Neuron (in vitro differentiated cells): ENCODE results near the gene CYP4F22.
"Not testable (repeated sequence)": the region's sequence is repeated elsewhere in the genome, so short reads cannot be mapped to it uniquely, and the experiment has no call there.

Experiments used
- H2AFZ ChIP-seq: one replicate; pipeline ENCODE4 v1.6.1; 2013; ENCODE audit warnings: low read depth, mild to moderate bottlenecking, inconsistent platforms, low read length, moderate library complexity
- H3K27me3 ChIP-seq: one replicate; pipeline ENCODE4 v1.6.1; 2013; ENCODE audit warnings: low read length; ENCODE audit not compliant: insufficient read depth
- H3K36me3 ChIP-seq: one replicate; pipeline ENCODE4 v1.6.1; 2013; ENCODE audit warnings: low read length; ENCODE audit not compliant: insufficient read depth
- H3K4me1 ChIP-seq: one replicate; pipeline ENCODE4 v1.6.1; 2013; ENCODE audit warnings: low read length; ENCODE audit not compliant: insufficient read depth
- H3K4me3 ChIP-seq: 2 replicates; pipeline ENCODE4 v1.5.1; 2013; ENCODE audit warnings: mild to moderate bottlenecking, low read length, moderate library complexity
- H3K9me3 ChIP-seq: one replicate; pipeline ENCODE4 v1.6.1; 2013; ENCODE audit warnings: low read length

Gene CYP4F22

DNA sequence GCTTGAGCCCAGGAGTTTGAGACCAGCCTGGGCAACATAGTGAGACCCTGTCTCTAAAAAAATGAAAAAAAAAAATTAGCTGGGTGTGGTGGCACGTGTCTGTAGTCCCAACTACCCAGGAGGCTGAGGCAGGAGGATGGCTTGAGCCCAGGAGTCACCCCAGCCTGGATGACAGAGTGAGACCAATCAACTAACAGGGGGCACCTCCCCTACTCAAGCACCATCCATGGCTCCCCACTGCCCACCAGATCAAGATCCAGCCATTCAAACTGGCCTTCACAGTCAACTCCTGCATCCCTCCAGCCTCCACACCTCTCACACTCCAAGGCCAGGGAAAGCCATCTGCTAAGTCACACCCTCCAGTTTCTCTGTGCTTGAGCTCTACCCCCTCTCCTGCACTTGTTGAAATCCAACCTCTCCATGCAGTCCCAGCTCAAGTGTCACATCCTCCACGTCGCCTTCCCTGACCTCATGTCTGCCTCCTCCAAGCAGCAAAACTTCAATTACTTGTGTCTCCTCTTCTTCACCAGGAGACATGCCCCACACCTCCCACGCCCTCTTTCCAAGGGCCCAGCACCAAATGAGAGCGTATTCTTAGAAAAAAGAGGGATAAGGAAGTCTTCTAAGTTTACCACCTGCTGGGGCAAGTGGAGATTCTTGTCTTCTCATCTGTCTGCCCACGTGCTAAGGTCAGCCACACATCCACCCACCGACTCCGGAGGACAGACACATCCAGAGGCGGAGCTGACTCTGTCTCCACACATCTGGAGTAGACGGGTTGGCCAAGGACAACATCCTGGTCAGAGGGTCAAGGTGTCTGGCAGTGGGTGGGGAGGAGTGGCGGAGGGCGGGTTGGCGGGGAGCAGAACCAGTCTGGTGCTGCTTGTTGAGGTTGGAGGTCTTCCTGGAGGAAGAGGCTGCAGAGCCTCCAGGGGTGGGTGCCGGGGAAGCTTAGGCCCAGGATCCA is 974 bp upstream of the CYP4F22 start:
- Histone ChIP-seq H3K4me3 (no peak overlapping the region), H3K4me1 (no peaks in the 10 kb centered on the region), H3K36me3 (no peaks in the 10 kb centered on the region), H3K27me3 (peaks cover 11% of the 10 kb centered on the region), H3K9me3 (no peaks in the 10 kb centered on the region), H2AFZ (no peak overlapping the region)

DNA sequence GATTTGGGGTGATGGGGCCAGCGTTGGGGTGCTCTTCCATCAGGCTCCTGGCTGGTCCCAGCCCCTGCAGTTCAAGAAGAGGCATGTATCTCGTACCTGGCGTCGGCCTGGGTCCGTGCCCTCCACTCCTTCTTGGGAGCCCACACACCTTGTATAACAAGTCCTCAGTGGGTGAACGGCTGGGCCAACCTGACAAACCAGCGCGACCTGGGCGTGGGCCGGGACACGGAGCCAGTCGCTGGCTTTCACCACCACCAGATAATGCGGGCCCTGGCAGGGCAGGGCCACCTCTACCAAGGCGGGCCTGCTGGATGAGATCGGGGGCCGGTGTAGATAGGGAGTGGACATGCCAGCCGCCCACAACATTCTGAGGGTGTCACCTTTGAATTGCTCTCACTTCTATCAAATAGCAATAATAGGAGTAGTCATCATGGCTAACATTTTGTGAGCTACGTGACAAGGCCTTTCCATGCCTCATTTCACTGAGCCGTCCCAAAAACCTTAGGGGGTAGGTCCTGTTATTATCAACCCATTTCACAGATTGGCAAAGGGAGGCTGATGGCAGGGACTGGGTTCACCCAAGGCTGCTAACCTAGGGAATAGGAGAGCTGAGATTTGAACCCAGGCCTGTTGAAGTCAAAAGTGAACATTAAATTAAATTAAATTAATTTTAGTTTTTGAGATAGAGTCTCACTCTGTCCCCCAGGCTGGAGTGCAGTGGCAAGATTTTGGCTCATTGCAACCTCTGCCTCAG is 3.5 kb downstream of the CYP4F22 start:
- Histone ChIP-seq H3K4me1 (no peaks in the 10 kb centered on the region), H3K9me3 (no peaks in the 10 kb centered on the region), H2AFZ (no peak overlapping the region), H3K36me3 (no peaks in the 10 kb centered on the region), H3K4me3 (no peak overlapping the region), H3K27me3 (peaks cover 11% of the 10 kb centered on the region)

DNA sequence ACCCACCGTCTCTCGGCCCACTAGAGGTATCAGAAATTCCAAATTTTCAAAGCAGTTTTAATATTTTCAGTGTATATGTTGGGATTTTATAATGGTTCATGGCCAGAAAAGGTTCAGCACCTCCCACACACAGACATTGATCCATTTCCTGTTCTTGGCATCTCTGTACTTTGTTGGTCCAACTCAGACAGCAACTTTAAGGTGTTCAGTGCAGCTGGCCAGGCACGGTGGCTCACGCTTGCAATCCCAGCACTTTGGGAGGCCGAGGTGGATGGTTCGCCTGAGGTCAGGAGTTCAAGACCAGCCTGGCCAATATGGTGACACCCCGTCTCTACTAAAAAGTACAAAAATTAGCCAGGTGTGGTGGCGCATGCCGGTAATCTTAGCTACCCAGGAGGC is 6.9 kb downstream of the CYP4F22 start:
- H3K4me3 ChIP-seq, H3K27me3 ChIP-seq, H3K4me1 ChIP-seq, H2AFZ ChIP-seq, H3K9me3 ChIP-seq, H3K36me3 ChIP-seq: not testable (repeated sequence)

DNA sequence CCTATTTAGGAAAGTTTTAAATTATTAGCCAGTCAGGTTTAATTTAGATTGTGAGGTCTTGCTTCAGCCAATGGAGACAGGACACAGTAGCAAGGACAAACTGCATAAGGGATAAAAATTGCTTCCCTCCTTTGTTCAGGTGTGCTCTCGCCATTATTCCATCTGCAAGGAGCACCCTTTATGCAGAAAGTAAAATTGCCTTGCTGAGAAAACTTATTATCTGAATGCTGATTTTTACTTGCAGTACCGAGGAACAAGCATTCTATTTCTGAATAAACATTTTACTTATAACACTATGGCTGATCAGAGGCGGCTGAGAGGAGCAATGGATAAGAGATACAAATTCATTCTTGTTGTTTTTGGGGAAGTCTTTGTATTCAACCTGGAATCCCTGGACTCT is 8.0 kb downstream of the CYP4F22 start:
- H3K27me3 ChIP-seq, result peaks cover 5% of the 10 kb centered on the region
- no peak overlapping the region for H2AFZ ChIP-seq
- no peaks in the 10 kb centered on the region for H3K9me3 ChIP-seq
- H3K4me3 ChIP-seq, result no peak overlapping the region
- no peaks in the 10 kb centered on the region for H3K4me1 ChIP-seq
- H3K36me3 ChIP-seq, result no peaks in the 10 kb centered on the region

DNA sequence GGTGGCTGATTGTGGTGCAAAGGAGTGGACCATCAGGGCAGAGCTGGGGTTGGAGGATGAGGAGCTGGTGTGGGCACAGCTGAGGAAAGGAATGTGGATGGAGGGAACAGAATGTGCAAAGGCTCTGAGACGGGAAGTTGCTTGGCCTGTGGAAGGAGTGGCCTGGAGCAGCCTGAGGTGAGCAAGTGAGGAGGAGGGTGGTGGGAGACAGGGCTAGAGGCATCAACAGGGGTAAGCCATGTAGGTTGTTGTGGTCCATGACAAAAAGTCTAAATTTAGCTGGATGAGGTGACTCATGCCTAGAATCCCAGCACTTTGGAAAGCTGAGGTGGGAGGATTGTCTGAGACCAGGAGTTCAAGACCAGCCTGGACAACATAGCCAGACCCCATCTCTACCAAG is 9.5 kb downstream of the CYP4F22 start:
- H3K4me1 ChIP-seq, result no peaks in the 10 kb centered on the region
- no peaks in the 10 kb centered on the region for H3K36me3 ChIP-seq
- no peaks in the 10 kb centered on the region for H3K9me3 ChIP-seq
- H2AFZ ChIP-seq, result no peak overlapping the region
- no peaks in the 10 kb centered on the region for H3K27me3 ChIP-seq
- H3K4me3 ChIP-seq, result no peak overlapping the region

DNA sequence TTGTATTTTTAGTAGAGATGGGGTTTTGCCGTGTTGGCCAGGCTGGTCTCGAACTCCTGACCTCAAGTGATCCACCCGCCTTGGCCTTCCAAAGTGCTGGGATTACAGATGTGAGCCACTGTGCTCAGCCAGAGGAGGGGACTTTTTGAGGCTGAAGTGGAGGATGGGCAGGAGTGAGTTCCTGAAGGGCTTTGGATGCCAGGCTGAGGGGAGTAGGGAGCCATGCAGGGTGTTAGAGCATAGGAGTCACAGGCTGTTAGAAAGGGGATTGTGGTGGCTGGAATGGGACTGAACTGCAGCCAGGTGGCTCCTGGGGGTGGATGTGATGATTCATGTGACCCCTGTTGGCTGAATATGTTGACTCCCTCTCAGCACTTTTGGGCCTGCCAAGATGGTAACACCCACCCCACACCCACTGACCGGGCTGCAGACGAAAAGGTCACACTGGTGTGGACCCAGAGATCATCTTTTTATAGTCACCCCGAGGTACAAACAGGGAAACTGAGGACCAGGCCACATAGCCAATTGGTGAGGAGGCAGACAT is 11.2 kb downstream of the CYP4F22 start:
- H3K27me3 ChIP-seq, result no peaks in the 10 kb centered on the region
- no peaks in the 10 kb centered on the region for H3K4me1 ChIP-seq
- H2AFZ ChIP-seq, result no peak overlapping the region
- no peaks in the 10 kb centered on the region for H3K36me3 ChIP-seq
- H3K4me3 ChIP-seq, result no peak overlapping the region
- no peaks in the 10 kb centered on the region for H3K9me3 ChIP-seq

DNA sequence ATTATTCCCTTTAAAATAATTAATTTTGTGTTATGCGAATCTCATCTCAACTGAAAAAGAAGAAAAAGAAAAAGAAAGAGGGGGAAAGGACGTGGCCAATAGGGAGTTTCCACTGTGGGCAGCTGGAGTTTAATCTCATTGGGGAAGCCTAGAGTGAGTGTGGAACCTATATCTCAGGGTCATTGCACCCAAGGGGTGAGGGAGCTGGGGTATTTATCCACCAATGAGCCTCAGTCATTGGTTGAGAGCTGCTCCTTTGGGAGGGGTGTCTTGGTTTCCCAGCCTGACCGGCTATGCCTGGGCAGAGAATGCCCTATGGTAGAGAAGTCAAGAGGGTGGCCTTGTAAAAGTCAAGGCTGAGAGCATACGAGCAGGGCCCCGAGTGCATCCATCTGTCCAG is 16.5 kb downstream of the CYP4F22 start:
- H2AFZ ChIP-seq, result no peak overlapping the region
- H3K27me3 ChIP-seq, result no peaks in the 10 kb centered on the region
- H3K9me3 ChIP-seq, result no peaks in the 10 kb centered on the region
- no peak overlapping the region for H3K4me3 ChIP-seq
- H3K36me3 ChIP-seq, result no peaks in the 10 kb centered on the region
- H3K4me1 ChIP-seq, result no peaks in the 10 kb centered on the region

DNA sequence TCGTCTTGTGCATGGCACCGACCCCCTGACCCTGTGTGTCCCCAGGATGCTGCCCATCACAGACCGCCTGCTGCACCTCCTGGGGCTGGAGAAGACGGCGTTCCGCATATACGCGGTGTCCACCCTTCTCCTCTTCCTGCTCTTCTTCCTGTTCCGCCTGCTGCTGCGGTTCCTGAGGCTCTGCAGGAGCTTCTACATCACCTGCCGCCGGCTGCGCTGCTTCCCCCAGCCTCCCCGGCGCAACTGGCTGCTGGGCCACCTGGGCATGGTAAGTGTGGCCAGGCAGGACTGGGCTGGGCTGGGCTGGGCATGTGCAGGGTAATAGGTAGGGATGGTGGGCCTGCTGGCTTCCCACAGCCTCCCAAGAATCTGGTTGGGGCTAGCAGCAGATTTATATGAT is 17.0 kb downstream of the CYP4F22 start:
- H3K36me3 ChIP-seq, result no peaks in the 10 kb centered on the region
- H3K27me3 ChIP-seq, result peaks cover 2% of the 10 kb centered on the region
- H3K4me3 ChIP-seq, result no peak overlapping the region
- no peak overlapping the region for H2AFZ ChIP-seq
- no peaks in the 10 kb centered on the region for H3K4me1 ChIP-seq
- no peaks in the 10 kb centered on the region for H3K9me3 ChIP-seq

DNA sequence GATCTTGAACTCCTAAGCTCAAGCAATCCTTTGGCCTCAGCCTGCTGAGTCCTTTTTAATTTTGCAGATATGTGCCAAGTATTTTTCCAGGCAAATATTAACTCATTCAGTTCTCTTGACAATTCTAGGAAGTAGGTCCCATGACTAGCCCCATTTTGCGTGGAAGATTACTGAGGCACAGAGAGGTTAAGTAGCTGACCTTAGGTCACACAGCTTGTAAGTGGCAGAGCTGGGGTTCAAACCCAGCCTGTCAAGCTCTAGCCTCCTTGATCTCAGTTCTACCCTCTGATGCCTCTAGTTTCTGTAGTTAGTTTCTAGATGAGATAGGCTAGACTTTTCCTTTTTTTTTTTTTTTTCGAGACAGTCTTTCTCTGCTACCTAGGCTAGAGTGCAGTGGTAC is 18.1 kb downstream of the CYP4F22 start:
- H3K9me3 ChIP-seq, result no peaks in the 10 kb centered on the region
- H3K36me3 ChIP-seq, result no peaks in the 10 kb centered on the region
- no peak overlapping the region for H3K4me3 ChIP-seq
- no peak overlapping the region for H2AFZ ChIP-seq
- peaks cover 2% of the 10 kb centered on the region for H3K27me3 ChIP-seq
- no peaks in the 10 kb centered on the region for H3K4me1 ChIP-seq

DNA sequence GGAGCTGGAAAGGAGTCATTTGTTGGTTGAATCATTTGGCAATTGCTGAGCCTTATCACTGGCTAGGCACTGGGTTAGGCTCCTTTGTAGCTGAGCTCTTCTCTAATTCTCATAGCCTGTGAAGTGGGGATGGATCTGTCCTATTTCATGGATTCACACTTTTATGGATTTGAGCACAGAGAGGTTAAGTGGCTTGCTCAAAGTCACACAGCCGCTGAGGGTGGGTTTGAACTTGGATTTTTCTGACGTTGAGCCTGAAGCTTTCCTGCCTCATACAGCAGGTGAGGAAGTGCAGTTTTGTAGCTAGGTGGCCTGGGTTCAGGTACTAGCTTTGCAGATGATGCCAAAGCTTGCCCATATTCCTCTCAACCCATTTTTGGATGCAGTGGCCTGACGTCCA is 19.4 kb downstream of the CYP4F22 start:
- Histone ChIP-seq H3K27me3 (peaks cover 2% of the 10 kb centered on the region), H2AFZ (no peak overlapping the region), H3K36me3 (no peaks in the 10 kb centered on the region), H3K4me3 (no peak overlapping the region), H3K4me1 (no peaks in the 10 kb centered on the region), H3K9me3 (no peaks in the 10 kb centered on the region)

DNA sequence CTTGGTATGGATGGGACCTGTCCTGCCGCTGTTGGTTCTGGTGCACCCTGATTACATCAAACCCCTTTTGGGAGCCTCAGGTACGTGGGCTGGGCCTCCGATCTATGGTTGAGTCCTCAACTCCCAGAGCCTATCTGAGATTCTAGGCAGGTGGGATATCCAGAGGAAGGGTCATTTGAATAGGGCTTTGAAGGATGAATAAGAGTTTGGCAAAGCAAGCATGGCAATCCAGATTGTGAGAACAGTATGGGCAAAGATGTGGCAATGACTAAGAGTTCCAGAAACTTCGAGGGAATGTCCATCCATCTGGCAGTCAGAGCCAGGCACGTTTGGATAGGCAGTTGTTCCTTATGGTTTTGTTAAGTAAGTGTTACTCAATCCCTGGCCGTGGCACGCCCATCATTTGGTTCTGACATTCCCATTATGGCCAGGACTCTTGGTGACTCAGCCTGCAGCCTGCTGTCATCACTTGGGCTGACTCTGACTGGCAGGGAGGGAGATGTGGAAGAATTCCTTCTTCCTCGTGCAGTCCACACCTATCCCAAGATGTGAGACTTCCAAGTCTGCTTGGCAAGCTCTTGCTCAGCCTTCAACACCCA is 21.5 kb downstream of the CYP4F22 start:
- Histone ChIP-seq H3K4me3 (no peak overlapping the region), H3K36me3 (no peaks in the 10 kb centered on the region), H2AFZ (no peak overlapping the region), H3K27me3 (peaks cover 2% of the 10 kb centered on the region), H3K4me1 (no peaks in the 10 kb centered on the region), H3K9me3 (no peaks in the 10 kb centered on the region)

DNA sequence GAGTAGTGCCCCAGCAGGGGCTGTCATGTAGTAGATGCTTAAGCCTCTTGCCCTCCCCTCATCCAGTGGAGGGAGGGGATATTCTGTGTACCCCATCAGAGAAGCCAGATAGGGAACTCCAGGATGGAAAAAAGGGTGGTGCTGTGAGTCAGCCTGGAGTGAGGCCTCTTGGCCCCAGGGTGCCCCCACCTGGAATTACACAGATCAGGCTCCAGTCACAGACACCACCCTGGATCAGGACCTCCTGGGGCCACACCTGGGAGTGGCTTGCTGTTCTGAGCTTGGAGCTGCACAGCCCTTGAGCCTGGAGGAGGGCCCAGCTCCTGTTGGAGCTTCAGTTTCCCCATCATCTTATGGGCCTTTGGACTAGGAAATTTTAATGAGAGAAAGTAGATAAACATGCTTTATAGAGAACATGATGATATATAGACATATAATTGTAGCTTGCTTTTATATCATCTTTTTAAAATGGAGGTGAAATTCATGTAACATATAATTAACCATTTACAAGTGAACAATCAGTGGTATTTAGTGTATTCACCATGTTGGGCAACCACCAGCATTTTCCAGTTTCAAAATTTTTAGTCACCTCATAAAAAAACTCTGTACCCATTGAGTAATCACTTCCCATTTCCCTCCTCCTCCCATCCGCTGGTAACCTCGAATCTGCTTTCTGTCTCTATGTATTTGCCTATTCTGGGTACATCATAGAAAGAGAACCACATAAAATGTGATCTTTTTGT is 24.6 kb downstream of the CYP4F22 start:
- H2AFZ ChIP-seq, result no peak overlapping the region
- H3K4me1 ChIP-seq, result no peaks in the 10 kb centered on the region
- H3K4me3 ChIP-seq, result no peak overlapping the region
- peaks cover 2% of the 10 kb centered on the region for H3K27me3 ChIP-seq
- no peaks in the 10 kb centered on the region for H3K9me3 ChIP-seq
- H3K36me3 ChIP-seq, result no peaks in the 10 kb centered on the region

DNA sequence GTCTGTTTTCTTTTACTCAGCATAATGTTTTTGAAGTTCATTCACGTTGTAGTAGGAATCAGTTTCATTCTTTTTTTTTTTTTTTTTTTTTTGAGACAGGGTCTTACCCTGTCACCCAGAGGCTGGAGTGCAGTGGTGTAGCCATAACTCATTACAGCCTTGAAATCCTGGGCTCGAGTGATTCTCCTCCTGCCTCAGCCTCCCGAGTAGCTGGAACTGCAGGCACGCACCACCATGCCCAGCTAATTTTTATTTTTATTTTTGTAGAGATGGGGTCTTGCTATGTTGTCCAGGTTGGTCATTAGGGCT is 25.2 kb downstream of the CYP4F22 start:
- H3K27me3 ChIP-seq, H3K36me3 ChIP-seq, H3K4me3 ChIP-seq, H2AFZ ChIP-seq, H3K4me1 ChIP-seq, H3K9me3 ChIP-seq: not testable (repeated sequence)
